ENCODE measurements around the gene DAP3. TPM values are rescaled to one million over a fixed set of nuclear protein-coding genes. Genes with fewer than 3 reads are reported as not detected.
"Not testable (repeated sequence)": the region's sequence is repeated elsewhere in the genome, so short reads cannot be mapped to it uniquely, and the experiment has no call there.

DAP3 gene
- total RNA-seq: 100 to 1,000 TPM; 119 to 123 TPM

DNA sequence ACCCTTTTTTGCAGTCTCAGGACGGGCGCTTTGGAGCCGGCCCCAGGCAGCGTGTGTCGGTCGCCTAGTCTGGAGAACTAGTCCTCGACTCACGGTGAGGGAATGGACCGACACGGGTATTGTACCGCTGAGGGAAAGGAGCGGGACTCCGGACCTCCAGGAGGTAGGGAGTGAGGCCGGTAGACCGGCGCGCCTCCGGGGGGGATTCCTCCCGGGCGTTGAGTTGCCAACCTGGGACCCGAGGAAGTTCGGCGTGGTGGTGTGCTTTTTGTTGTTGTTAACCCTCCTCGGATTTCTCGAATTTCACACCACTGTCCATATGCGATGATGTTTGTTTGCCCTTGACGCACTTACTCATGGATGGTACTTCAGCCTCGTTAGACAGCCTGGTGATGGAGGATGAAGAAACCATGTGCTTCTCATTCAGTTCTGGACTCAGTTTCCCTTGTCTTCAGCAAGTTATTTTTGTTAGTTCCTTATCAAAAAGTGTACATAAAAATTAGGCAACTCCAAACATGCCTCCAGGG lies at the start of gene DAP3:
Gene DAP3, plus strand, starts transcription at position 11 of the 527 bp plus-strand sequence. CDS start 20,689 bp downstream, outside the sequence.
- CTCF ChIA-PET, H3K27me3 Mint-ChIP-seq, H3K9me3 Mint-ChIP-seq, DNase-seq: not testable (repeated sequence)
- POLR2A ChIA-PET: interaction anchor here (1.0 kb wide), 1 partner anchor 244 kb away, joined by 3 read pairs; no protein-coding TSS in a partner anchor
- H3K4me3 Mint-ChIP-seq: peak within 1 kb of the TSS; percentile 96
- H3K36me3 Mint-ChIP-seq (ENCODE audit: low read depth): peaks cover 66% of the 10 kb centered on the region
- peak within 1 kb of the TSS; percentile 96 for H3K27ac Mint-ChIP-seq
- H3K4me1 Mint-ChIP-seq: peaks cover 64% of the 10 kb centered on the region

DNA sequence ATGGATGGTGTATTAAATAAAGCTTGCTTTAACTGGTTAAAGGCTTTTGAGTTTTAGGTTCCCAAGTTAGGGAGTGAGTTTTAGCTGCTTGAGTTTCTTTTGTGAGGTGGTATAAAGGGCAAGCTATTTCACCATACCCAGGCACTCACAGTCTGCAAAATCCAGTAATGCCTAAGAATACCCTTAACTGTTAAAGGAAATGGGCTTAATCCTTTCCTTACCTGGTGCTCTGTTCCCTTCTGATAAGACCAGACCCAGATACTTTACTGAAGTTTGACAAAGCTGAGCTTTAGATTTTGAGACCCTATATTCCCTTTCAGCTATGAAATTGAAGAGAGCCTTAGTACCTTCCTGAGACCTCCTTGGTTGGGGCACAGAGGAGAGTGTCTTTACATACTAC lies 48.5 kb upstream of the DAP3 start:
- ChIA-PET CTCF (interaction anchor here (0.9 kb wide), 1 partner anchor 364 kb away, joined by 3 read pairs; no protein-coding TSS in a partner anchor), POLR2A (no interaction called here)
- no peak for DNase-seq
- Mint-ChIP-seq H3K27ac (no peak overlapping the region), H3K27me3 (no peaks in the 10 kb centered on the region), H3K36me3 (ENCODE audit: low read depth) (peaks cover 24% of the 10 kb centered on the region), H3K4me1 (peaks cover 22% of the 10 kb centered on the region), H3K9me3 (peaks cover 24% of the 10 kb centered on the region), H3K4me3 (no peak overlapping the region)

DNA sequence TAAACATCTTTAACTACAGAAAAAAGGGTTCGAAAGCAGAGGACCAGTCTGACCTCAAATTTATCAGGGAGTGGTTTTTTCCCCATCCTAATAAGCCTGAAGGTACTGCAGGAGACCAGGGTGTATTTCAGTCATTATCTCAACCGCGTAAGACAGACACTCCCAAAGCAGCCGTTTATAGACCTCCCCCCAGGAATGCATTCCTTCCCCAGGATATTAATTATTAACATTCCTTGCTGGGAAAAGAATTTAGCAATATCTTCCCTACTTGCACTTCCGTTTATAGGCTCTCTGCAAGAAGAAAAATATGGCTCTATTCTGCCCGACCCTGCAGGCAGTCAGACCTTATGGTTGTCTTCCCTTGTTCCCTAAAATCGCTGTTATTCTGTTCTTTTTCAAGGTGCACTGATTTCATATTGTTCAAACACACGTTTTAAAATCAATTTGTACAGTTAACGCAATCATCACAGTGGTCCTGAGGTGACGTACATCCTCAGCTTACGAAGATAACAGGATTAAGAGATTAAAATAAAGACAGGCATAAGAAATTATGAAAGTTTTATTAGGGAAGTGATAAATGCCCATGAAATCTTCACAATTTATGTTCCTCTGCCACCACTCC lies 46.2 kb upstream of the DAP3 start:
- H3K27me3 Mint-ChIP-seq, CTCF ChIA-PET: not testable (repeated sequence)
- peaks cover 24% of the 10 kb centered on the region for H3K36me3 Mint-ChIP-seq (ENCODE audit: low read depth)

DNA sequence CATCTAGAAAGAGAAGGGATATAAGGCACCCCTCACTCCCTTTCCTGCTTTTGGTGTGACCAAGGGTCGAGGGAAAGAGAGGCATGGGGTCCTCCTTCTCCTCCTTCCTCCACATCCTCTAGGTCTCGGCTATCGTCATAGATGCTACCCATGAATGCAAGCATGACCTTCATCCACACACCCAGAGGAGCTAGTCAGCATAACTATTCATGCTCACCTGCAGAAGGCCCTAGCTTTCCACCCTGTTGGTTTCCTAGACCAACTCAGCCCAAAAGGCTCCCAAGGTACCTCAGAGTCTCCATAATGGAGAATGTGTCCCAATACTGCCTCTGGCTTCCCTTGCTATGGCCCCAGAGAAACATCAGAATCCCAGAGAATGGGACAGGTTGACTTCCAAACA lies 45.7 kb upstream of the DAP3 start:
- no peak for DNase-seq
- H3K4me1 Mint-ChIP-seq: peaks cover under 1% of the 10 kb centered on the region
- H3K9me3 Mint-ChIP-seq: peaks cover 24% of the 10 kb centered on the region
- CTCF ChIA-PET: no interaction called here
- no peak overlapping the region for H3K27ac Mint-ChIP-seq
- H3K4me3 Mint-ChIP-seq: no peak overlapping the region
- POLR2A ChIA-PET: no interaction called here
- H3K27me3 Mint-ChIP-seq: no peaks in the 10 kb centered on the region
- peaks cover 24% of the 10 kb centered on the region for H3K36me3 Mint-ChIP-seq (ENCODE audit: low read depth)

More for the DNA sequence above, 46.2 kb upstream of the DAP3 start:
- H3K27ac Mint-ChIP-seq, POLR2A ChIA-PET, DNase-seq, H3K4me1 Mint-ChIP-seq, H3K4me3 Mint-ChIP-seq: not testable (repeated sequence)
- peaks cover 24% of the 10 kb centered on the region for H3K9me3 Mint-ChIP-seq

DNA sequence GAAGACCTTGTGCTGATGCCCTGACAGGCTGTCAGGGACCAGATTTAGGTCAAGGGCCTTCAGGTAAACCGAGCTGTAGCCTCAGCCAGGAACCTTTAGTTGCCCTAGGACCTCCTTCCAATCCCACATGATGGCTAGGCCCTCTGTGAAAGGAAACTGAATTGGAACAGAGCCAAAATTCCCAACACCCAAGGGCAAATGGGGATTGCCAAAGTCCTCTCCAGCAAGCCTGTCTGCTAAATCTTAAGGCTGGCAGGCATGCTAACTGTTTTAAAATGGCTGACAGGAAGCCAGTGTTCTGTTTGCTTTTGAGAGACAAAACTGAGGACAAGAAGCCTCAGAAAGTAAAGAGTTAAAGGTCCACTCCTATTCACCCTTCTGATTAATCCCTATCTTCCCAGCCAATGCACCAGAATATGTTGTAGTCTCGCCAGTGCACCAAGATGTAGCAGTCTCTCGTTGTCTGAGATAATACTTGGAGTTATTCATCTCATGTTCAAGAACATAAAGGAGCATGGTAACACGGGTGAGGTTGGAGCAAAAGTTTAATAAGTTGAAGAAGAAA lies 43.8 kb upstream of the DAP3 start:
- ChIA-PET CTCF (no interaction called here), POLR2A (no interaction called here)

DNA sequence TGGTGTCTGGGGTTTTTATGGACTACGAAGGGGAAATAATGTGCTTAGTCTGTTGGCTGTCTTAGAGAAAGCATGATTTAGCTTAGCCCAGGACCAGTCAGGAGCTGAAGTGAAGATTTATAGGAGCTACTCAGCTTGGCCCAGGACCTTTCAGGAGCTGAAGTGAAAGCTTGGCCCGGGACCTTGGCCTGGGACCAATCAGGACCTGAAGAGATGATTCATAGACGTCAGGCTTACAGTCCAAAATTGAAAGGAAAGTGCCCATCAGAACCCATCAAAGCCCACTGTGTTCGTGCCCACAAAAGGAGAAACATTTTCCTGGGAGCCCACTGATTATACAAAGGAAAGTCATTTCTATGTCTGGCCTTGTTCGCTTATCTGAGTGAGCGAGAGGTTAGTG lies 43.2 kb upstream of the DAP3 start:
- no peak overlapping the region for H3K4me3 Mint-ChIP-seq
- peaks cover 2% of the 10 kb centered on the region for H3K4me1 Mint-ChIP-seq
- ChIA-PET POLR2A (no interaction called here), CTCF (no interaction called here)
- H3K27me3 Mint-ChIP-seq: peaks cover 2% of the 10 kb centered on the region
- no peak for DNase-seq
- H3K9me3 Mint-ChIP-seq: peaks cover 24% of the 10 kb centered on the region
- no peak overlapping the region for H3K27ac Mint-ChIP-seq
- H3K36me3 Mint-ChIP-seq (ENCODE audit: low read depth): peaks cover 22% of the 10 kb centered on the region

More for the DNA sequence above, 43.8 kb upstream of the DAP3 start:
- Mint-ChIP-seq H3K4me1 (peaks cover 2% of the 10 kb centered on the region), H3K4me3 (no peak overlapping the region), H3K9me3 (peaks cover 24% of the 10 kb centered on the region), H3K36me3 (ENCODE audit: low read depth) (peaks cover 24% of the 10 kb centered on the region), H3K27ac (no peak overlapping the region), H3K27me3 (peaks cover 2% of the 10 kb centered on the region)
- no peak for DNase-seq

DNA sequence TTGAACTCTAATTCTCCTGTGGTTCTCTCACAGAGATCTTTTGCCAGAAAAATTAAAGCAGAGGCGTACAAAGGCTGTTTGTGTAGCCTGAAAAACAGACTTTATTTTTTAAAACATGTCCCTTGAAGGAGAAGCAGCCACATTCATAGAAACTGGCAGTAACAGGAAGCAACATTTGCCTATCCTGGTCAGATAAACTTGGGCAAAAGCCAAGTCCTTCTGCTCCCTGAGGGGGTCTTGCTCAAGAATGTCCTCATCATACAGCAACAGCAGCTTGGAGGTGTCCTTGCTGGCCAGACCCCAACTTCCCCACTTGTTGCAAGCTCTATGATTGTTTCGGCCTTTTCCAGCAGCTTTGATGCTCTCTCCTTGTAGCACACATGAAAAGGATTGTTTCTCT lies 42.6 kb upstream of the DAP3 start:
- Mint-ChIP-seq H3K4me1 (peaks cover 2% of the 10 kb centered on the region), H3K27ac (no peak overlapping the region), H3K27me3 (peaks cover 2% of the 10 kb centered on the region), H3K9me3 (peaks cover 23% of the 10 kb centered on the region), H3K36me3 (ENCODE audit: low read depth) (peaks cover 22% of the 10 kb centered on the region), H3K4me3 (no peak overlapping the region)
- ChIA-PET CTCF (no interaction called here), POLR2A (no interaction called here)
- DNase-seq: no peak

DNA sequence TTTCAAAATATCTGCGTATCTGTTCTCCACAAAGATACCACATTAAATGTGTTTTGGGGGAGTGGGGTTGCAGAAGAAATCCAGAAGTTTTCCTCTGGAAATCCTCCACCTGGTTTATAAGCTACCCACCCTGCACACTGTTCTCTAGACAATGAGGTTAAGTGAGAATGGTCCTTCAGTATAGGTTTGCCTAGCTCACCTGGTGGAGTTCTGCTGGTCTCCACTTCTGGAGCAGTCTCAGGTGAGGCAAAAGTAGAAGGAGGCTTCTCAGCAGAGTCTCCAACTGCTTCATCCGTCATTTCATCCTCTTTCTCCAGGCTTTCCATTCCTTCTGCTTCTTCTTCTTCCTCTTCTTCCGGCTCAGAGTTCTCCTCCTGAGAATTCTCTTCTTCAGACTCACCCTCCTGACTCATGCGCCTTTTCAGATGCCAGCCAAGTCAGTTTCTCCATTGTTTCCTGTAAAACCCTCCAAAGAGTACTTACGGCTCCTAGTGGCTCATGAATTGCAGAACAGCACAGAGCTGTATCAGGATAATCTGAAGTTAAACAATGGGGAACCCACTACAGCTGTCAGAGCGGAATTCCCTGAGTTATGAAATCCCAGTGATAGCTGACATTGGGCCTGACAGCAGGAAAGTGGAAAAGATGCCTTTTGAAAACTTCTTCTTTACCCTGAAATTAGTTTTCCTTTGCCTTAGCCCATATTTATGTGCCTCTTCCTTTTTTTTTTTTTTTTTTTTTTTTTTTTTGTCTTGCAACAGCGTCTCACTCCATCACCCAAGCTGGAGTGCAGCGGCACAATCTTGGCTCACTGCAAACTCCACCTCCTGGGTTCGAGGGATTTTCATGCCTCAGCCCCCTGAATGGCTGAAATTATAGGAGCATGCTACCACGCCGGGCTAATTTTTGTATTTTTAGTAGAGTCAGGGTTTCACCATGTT lies 40.4 kb upstream of the DAP3 start:
- POLR2A ChIA-PET: no interaction called here

DNA sequence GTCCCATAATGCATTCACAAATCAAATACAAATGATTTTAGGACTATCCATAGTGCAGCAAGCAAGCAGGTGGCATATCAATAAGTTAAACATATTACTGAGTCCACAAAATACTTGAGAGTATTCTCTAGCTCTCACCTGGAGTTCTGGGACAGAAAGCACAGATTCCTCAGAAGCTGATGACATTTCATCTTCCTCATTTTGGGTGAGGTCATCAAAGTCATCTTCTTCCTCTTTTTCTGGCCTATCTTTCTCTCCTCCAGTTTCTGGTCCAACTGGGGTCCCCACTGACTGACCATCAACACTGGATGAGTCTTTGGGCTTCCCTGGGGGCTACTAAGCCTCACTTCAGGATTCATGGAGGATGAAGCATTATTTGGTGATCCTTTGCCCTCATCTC lies 39.2 kb upstream of the DAP3 start:
- POLR2A ChIA-PET: no interaction called here
- CTCF ChIA-PET: no interaction called here
- Mint-ChIP-seq H3K4me3 (no peak overlapping the region), H3K27me3 (peaks cover 2% of the 10 kb centered on the region), H3K9me3 (no peaks in the 10 kb centered on the region), H3K27ac (no peak overlapping the region), H3K4me1 (peaks cover 2% of the 10 kb centered on the region), H3K36me3 (ENCODE audit: low read depth) (no peaks in the 10 kb centered on the region)
- no peak for DNase-seq

More for the DNA sequence above, 40.4 kb upstream of the DAP3 start:
- CTCF ChIA-PET: interaction anchor here (0.7 to 1.4 kb wide), 3 partner anchors 49 to 341 kb away, joined by 3 to 4 read pairs (median 3); no protein-coding TSS in a partner anchor
- Mint-ChIP-seq H3K4me1 (peaks cover 2% of the 10 kb centered on the region), H3K4me3 (no peak overlapping the region), H3K9me3 (peaks cover 3% of the 10 kb centered on the region), H3K27ac (no peak overlapping the region), H3K27me3 (peaks cover 2% of the 10 kb centered on the region), H3K36me3 (ENCODE audit: low read depth) (peaks cover 4% of the 10 kb centered on the region)
- DNase-seq: no peak

DNA sequence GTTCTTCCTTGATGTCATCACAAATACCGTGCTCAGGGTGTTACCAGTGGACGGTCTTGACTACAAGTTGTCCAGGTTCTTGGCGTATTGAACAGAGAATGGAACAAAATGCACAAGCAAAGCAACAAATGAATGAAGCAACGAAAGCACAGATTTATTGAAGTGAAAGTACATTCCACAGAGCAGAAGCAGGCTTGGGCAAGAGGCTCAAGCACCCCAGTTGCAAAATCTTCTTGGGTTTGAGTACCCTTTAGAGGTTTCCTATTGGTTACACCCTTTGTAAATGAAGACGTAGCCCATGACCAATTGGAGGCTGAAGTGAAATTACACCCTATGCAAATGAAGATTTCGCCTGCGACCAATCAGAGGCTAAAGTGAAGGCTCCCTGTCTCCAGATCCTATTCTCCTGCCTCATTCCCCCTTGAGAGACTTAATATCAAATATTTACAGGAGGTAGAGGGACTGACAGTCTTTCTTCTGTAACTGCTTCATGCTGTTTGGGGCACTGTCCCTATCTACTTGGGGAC lies 38.6 kb upstream of the DAP3 start:
- Mint-ChIP-seq H3K4me3 (no peak overlapping the region), H3K36me3 (ENCODE audit: low read depth) (no peaks in the 10 kb centered on the region), H3K27ac (no peak overlapping the region), H3K27me3 (peaks cover 2% of the 10 kb centered on the region), H3K9me3 (no peaks in the 10 kb centered on the region), H3K4me1 (peaks cover 2% of the 10 kb centered on the region)
- ChIA-PET POLR2A (no interaction called here), CTCF (interaction anchor here (1.2 kb wide), 1 partner anchor 9 kb away, joined by 3 read pairs; no protein-coding TSS in a partner anchor)
- DNase-seq: no peak

DNA sequence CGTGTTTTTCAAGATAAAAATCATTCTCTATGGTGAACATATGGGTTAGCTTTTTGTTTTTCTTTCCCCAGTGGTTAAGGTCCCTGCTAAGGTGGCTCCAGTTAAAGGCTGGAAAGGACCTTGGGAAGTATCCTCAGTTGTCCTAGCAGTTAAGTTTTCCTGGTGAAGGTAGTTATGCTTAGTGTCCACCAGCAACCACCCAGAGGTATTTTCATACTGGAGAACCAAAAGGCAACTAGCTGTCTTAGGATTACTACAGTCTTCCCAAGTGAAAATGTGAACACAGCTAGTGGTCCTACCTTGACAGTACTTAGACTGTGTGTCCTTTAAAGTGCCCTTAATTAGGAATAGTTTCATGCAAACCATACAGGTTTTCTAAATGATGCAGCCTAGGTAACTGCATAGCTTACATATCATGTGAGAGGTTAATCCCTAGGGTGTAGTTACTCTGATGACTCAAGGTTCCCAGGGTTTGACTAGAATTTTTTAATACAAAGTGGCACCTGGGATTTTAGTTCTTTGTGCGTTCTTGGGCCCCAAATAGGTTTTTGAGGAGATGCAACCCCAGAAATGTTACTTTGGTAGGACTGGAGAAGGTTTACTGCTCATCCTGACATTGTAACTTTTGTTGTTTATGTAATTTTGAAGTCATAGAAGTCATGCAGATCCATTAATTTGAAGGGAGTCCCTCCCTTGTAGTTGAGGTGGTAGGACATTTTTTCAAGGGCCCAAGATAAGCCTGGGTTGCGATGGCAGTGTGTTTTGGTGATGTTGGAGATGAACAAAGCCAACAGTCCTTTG lies 36.8 kb upstream of the DAP3 start:
- Mint-ChIP-seq H3K9me3 (no peaks in the 10 kb centered on the region), H3K4me1 (peaks cover 2% of the 10 kb centered on the region), H3K27ac (no peak overlapping the region), H3K36me3 (ENCODE audit: low read depth) (no peaks in the 10 kb centered on the region), H3K27me3 (peaks cover 2% of the 10 kb centered on the region), H3K4me3 (no peak overlapping the region)
- ChIA-PET POLR2A (no interaction called here), CTCF (interaction anchor here (1.1 kb wide), 1 partner anchor 104 kb away, joined by 3 read pairs; no protein-coding TSS in a partner anchor)
- no peak for DNase-seq

DNA sequence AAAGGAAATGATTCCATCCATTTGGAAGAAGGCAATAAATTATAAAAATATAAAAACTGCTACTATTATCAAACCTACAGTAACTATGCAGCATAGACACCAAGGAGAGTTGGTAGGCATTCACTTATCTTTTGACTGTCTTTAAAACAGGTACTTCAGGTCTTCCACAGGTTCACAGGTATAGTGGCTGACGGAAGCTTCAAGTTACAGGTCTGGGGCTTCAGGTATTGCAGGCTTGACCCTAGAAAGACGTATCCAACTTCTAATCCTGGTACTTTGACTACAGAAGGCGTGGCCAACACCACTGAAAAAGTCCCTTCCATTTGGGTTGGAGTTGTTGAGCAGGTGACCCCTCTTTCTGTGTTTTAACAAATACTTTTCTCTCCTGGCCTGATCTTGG lies 35.9 kb upstream of the DAP3 start:
- H3K27ac Mint-ChIP-seq: no peak overlapping the region
- ChIA-PET CTCF (no interaction called here), POLR2A (no interaction called here)
- no peak for DNase-seq
- peaks cover 2% of the 10 kb centered on the region for H3K27me3 Mint-ChIP-seq
- H3K9me3 Mint-ChIP-seq: no peaks in the 10 kb centered on the region
- peaks cover 3% of the 10 kb centered on the region for H3K36me3 Mint-ChIP-seq (ENCODE audit: low read depth)
- H3K4me3 Mint-ChIP-seq: no peak overlapping the region
- peaks cover 2% of the 10 kb centered on the region for H3K4me1 Mint-ChIP-seq

Measured in activated CD4-positive, alpha-beta memory T cell treated with anti-CD3 and anti-CD28 coated beads, Interleukin-2, amount 10 ng/mL, durations not matched to agents 7 days and 5 days (primary cell).